HG03558 (cell line): ENCODE results near the gene COL13A1.

Source experiments
- ATAC-seq: cut with Tn5 transposase; IDR thresholded peaks from one replicate; pipeline ENCODE4 v1.9.1; 2021; ENCODE audit warnings: moderate number of reproducible peaks; ENCODE audit not compliant: unreplicated experiment; ENCODE audit errors: extremely low read depth

The COL13A1 gene

GRCh38 chr10:69928339-69928738 lies 126.6 kb downstream of the COL13A1 start:
- no peak for ATAC-seq

- ATAC-seq = no peak
These were observed 127.9 kb downstream of the COL13A1 start for GRCh38 chr10:69929575-69929974.

GRCh38 chr10:69934768-69935167 lies 133.1 kb downstream of the COL13A1 start:
- no peak for ATAC-seq

- ATAC-seq = no peak
These were observed 134.4 kb downstream of the COL13A1 start for GRCh38 chr10:69936091-69936490.

GRCh38 chr10:69938541-69938991 lies 136.9 kb downstream of the COL13A1 start:
- no peak for ATAC-seq

- ATAC-seq = no peak
These were observed 137.4 kb downstream of the COL13A1 start for GRCh38 chr10:69939061-69939460.

GRCh38 chr10:69939481-69939880 lies 137.8 kb downstream of the COL13A1 start:
- ATAC-seq = no peak

GRCh38 chr10:69941730-69942129 lies 140.0 kb downstream of the COL13A1 start:
- ATAC-seq = no peak

- no peak for ATAC-seq
These were observed 141.7 kb downstream of the COL13A1 start for GRCh38 chr10:69943292-69943820.

GRCh38 chr10:69944761-69945160 lies 143.1 kb downstream of the COL13A1 start:
- no peak for ATAC-seq

GRCh38 chr10:69948261-69948660 lies 146.6 kb downstream of the COL13A1 start:
- ATAC-seq = no peak

GRCh38 chr10:69949770-69950169 lies 148.1 kb downstream of the COL13A1 start:
- ATAC-seq = no peak

GRCh38 chr10:69951658-69952057 lies 150.0 kb downstream of the COL13A1 start:
- no peak for ATAC-seq

GRCh38 chr10:69952069-69952800 lies 150.5 kb downstream of the COL13A1 start:
- no peak for ATAC-seq

GRCh38 chr10:69952821-69953221 lies 151.1 kb downstream of the COL13A1 start:
- ATAC-seq = no peak

- no peak for ATAC-seq
These were observed 152.1 kb downstream of the COL13A1 start for GRCh38 chr10:69953851-69954250.

GRCh38 chr10:69955211-69955805 lies 153.6 kb downstream of the COL13A1 start:
- no peak for ATAC-seq

- no peak for ATAC-seq
These were observed 154.4 kb downstream of the COL13A1 start for GRCh38 chr10:69955897-69956740.

GRCh38 chr10:69956741-69957230 lies 155.1 kb downstream of the COL13A1 start:
- no peak for ATAC-seq

GRCh38 chr10:69957241-69957885 lies 155.7 kb downstream of the COL13A1 start:
- ATAC-seq = no peak
